Measurements from ENCODE around the gene RTP3.
"Not testable (repeated sequence)": the region's sequence is repeated elsewhere in the genome, so short reads cannot be mapped to it uniquely, and the experiment has no call there.

The RTP3 gene

DNA sequence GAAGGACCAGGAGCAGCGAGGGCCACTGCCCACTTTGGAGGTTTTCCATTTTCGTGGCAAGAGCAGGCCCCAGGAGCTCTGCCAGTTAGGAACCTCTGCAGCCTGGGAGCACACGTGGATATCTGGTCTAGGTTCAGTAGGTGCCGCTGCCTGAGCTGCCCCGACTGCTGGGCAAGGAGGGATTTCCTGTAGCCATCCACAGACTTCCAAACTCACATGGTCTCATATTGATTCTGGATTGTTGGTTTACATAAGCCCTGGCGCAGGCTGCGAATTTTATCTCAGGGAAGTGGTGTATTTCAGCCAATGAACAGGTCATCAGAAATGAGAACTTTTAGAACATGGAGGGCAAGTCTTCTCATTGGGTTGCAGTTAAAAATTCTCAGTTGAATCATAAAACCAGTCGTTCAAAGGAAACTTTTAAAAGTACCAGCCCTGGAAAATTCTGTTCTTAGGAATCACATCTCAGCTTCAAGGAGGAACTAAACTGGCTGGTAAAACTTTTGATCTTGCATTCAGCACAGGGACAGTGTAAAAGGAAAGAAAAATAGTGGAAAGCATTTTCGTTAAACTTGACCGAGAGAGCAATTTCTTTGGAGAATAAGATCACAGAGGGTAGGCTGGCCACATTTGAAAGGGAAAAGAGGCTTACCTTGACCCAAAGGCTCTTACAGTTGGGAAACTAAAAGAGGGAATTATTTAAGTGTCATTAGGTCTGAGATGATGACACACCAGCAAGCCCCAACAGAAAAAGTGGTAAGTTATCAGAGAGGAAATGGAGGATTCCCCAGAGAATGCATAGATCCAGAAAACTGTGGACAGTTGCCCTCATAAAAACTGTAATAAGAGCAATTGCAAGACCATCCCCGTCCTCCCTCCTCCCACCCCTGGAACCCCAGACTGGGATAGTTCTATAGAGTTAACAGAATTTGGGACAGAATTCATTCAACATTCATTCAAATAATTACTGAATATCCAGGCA, 6.4 kb upstream of the RTP3 start:
- Mint-ChIP-seq H3K36me3 (ENCODE audit: low read depth) (no peaks in the 10 kb centered on the region), H3K4me3 (no peak overlapping the region), H3K27me3 (peaks cover 8% of the 10 kb centered on the region), H3K27ac (no peak overlapping the region), H3K4me1 (ENCODE audit: low read depth) (peaks cover 8% of the 10 kb centered on the region), H3K9me3 (no peaks in the 10 kb centered on the region)
- intact Hi-C loops (cut with micrococcal nuclease): no loop called here

DNA sequence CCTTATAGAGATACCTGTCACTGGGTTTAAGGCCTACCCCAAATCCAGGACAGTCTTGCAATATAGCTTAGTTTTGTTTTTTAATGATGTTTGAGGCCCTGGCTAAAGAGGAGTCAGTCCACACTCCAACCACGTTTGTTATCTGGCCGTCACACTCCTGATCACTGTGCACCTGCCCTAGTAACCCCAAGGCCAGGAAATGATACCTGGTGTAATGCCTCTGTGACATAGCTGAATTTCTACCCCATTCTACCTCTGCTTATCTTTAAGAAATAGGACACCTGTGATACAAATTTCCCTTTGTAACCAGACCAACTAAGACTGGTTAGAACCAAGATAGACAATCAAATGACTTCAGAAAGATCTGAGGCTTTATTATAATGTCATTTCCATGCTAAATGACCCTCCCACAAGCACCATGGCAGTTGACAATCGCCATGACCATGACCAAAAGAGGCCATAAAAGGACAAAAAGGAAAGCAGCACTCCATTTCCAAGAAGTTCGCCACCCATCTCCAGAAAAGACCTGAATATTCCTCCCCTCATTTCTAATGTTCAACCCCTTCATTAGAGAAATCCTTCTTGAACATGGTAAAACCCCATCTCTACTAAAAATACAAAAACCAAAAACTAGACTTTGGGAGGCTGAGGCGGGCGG, 4.8 kb upstream of the RTP3 start:
- Mint-ChIP-seq H3K4me3 (no peak overlapping the region), H3K27ac (no peak overlapping the region), H3K36me3 (ENCODE audit: low read depth) (no peaks in the 10 kb centered on the region), H3K27me3 (peaks cover 9% of the 10 kb centered on the region), H3K9me3 (no peaks in the 10 kb centered on the region), H3K4me1 (ENCODE audit: low read depth) (peaks cover 8% of the 10 kb centered on the region)
- intact Hi-C loops (cut with micrococcal nuclease): no loop called here

DNA sequence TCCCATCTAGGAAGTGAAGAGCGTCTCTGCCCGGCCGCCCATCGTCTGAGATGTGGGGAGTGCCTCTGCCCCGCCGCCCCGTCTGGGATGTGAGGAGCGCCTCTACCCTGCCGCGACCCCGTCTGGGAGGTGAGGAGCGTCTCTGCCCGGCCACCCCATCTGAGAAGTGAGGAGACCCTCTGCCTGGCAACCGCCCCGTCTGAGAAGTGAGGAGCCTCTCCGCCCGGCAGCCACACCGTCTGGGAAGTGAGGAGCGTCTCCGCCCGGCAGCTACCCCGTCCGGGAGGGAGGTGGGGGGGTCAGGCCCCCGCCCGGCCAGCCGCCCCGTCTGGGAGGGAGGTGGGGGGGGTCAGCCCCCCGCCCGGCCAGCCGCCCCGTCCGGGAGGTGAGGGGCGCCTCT, 3.3 kb upstream of the RTP3 start:
- H3K27ac Mint-ChIP-seq; H3K27me3 Mint-ChIP-seq; H3K9me3 Mint-ChIP-seq; H3K4me1 Mint-ChIP-seq (ENCODE audit: low read depth); H3K4me3 Mint-ChIP-seq; H3K36me3 Mint-ChIP-seq (ENCODE audit: low read depth); intact Hi-C loops (cut with micrococcal nuclease): not testable (repeated sequence)

DNA sequence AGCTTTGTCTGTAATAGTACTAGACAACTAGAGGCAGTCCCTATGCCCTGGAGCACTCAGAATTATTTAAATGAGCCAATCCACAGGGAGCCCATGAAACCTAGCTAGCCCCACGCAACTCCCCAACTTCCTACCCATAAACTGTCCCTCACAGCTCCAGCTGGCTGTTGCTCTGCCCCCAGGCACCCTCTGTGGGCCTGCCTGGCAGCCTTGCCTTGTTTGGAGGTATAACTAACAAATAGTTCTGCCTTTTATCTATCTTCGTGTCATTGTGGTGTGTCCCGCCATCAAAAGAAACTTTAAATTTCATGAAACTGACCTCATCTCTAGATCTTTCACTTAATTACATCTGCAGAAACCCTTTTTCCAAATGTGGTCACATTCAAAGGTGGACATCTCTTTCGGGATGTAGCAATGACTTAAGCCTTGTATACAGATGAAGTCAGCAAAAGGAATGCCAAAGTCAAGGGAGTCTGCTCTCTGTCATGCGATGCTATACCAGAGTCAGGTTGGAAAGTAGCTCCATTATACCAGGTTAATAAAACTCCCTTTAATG, 1.8 kb upstream of the RTP3 start:
- Mint-ChIP-seq H3K4me3 (no peak overlapping the region), H3K27me3 (peaks cover 5% of the 10 kb centered on the region), H3K9me3 (no peaks in the 10 kb centered on the region), H3K4me1 (ENCODE audit: low read depth) (peaks cover 5% of the 10 kb centered on the region), H3K27ac (no peak overlapping the region), H3K36me3 (ENCODE audit: low read depth) (no peaks in the 10 kb centered on the region)
- intact Hi-C loops (cut with micrococcal nuclease): no loop called here

DNA sequence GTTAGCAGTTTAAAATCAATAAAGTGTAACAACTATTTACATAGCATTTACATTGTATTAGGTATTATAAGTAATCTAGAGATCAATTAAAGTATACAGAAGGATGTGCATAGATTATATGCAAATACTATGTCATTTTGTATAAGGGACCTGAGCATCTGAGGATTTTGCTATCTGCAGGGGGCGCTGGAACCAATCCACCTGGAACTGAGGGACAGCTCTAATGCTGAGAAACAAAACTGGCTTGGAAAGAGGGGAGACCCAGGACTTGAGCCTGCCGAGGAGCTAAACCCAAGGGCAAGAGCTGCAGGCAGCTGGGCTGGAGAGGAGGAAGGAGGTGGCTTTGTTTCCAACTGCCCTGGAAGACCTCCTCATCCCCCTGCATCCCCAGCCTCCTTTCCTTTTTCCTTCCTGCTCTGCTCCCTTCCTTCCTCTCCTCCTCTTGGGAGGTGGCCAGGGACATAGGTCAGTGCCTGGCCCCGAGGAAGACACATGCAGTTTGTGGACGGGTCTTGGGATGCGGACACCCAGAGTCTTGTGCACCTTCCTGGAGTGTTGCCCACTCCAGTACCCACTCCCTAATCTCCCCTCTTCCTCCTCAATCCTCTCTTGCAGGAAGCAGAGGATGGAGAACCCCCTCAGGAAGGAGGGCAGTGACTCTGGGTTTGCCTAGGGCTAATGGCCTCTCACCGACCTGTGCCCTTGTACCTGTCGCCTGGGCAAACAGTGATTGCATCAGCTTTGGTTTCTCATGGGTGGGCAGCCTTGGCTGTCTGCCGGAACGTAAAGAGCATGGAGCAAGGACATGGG, 825 bp upstream of the RTP3 start:
- intact Hi-C loops (cut with micrococcal nuclease): no loop called here
- H3K9me3 Mint-ChIP-seq: no peaks in the 10 kb centered on the region
- no peak overlapping the region for H3K27ac Mint-ChIP-seq
- peaks cover 12% of the 10 kb centered on the region for H3K4me1 Mint-ChIP-seq (ENCODE audit: low read depth)
- no peaks in the 10 kb centered on the region for H3K36me3 Mint-ChIP-seq (ENCODE audit: low read depth)
- H3K4me3 Mint-ChIP-seq: no peak overlapping the region
- H3K27me3 Mint-ChIP-seq: peaks cover 5% of the 10 kb centered on the region

DNA sequence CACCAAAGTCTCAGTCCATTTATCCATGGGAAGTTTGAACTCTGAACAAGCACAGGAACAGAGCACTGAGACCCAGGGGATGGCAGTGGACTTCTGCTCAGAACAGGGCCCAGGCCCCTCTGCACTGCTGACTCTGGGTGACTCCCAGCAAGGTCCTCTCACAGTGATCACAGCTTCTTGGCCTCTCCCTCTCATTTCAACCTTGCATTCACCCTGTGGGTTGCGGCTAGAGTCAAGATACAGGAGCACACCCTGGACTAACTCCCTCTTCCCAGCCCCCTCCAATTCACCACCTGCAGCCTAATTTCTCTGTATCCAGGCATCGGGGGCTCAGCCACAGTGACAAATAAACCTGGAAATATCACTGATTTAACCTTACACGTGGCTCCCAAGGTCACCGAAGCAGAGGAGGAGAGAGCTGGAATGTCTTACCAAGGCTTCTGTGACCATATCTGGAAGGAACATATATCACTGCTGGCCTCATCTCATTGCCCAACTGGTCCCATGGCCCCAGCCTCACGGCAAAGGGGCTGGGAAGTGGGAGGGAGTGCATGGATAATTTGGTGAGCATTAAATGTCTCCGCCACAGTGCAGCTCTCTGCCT, 1.2 kb downstream of the RTP3 start:
- intact Hi-C loops (cut with micrococcal nuclease): no loop called here
- Mint-ChIP-seq H3K9me3 (no peaks in the 10 kb centered on the region), H3K27me3 (peaks cover 4% of the 10 kb centered on the region), H3K4me3 (no peak overlapping the region), H3K27ac (no peak overlapping the region), H3K4me1 (ENCODE audit: low read depth) (peaks cover 21% of the 10 kb centered on the region), H3K36me3 (ENCODE audit: low read depth) (no peaks in the 10 kb centered on the region)

DNA sequence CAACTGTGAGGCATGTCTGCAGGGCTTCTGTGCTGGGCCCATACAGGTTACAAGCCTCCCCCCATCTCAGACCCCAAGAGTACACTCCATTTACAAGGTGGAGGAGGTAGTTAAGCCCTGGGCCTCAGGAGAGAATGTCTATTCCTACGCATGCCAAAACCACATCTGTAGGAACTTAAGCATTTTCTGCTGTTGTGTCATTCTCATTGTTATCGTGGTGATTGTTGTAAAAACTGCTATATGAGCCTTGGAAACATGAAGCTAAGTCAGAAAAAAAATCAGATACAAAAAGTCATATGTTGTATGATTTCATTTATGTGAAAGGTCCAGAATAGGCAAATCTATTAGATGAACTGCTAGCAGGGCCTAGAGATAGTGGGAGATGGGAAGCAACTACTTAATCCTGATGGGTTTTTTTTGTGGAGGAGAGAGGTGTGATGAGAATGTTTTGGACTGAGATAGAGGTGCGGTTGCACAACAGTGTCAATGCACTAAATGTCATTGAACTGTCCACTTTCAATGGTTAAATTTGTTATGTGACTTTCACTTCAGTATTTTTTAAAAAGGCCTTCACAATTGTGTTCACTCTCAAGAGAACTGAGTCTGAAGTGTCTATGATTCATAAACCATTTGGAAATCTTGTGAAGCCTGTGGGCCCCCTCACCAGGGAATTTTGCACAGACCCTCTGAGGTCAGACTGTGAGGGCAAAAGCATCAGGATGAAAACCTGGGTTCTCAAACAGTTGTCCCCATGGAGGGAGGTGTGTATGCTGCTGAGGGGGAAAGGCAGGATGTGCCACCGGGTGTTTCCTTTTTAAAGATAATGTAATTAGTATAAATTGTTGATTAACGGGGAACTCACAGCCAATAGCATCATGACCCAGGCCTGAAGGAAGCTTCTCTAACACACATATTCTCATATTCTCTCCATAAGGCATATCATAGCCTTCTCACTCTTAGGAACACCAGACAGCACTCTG, 3.2 kb downstream of the RTP3 start:
- Mint-ChIP-seq H3K27me3 (peaks cover 11% of the 10 kb centered on the region), H3K36me3 (ENCODE audit: low read depth) (no peaks in the 10 kb centered on the region), H3K4me3 (no peak overlapping the region), H3K9me3 (no peaks in the 10 kb centered on the region), H3K27ac (no peak overlapping the region), H3K4me1 (ENCODE audit: low read depth) (peaks cover 21% of the 10 kb centered on the region)
- intact Hi-C loops (cut with micrococcal nuclease): no loop called here

GRCh38 chr3:46501702-46502101, 3.9 kb downstream of the RTP3 start:
- Mint-ChIP-seq H3K27ac (no peak overlapping the region), H3K9me3 (no peaks in the 10 kb centered on the region), H3K4me1 (ENCODE audit: low read depth) (peaks cover 21% of the 10 kb centered on the region), H3K4me3 (no peak overlapping the region), H3K27me3 (peaks cover 13% of the 10 kb centered on the region), H3K36me3 (ENCODE audit: low read depth) (no peaks in the 10 kb centered on the region)
- intact Hi-C loops (cut with micrococcal nuclease): no loop called here

DNA sequence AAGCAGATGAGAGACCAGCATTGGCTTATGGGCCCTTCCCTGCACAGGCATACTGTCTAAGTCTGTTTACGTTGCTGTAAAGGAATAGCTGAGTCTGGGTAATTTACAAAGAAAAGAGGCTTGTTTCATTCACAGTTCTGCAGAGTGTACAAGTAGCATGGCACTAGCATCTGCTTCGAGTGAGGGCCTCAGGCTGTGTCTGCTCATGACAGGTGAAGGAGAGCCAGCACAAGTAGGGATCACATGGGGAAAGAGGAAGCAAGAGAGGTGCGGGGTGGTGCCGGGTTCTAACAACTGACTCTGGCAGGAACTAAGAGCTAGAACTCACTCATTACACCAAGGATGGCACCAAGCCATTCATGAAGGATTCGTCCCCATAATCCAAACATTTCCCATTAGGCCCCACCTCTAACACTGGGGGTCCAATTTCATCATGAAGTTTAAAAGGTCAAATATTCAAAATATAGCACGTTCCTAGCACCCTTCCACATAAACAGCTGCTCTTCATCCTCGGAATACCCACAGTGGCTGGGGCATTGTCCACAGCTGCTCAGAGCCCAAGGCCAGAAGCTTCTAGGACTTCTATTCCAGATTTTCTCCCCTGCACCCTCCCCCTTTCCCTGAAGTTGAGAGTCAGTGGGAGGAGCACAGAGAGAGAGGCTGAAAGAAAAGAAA, 5.6 kb downstream of the RTP3 start:
- Mint-ChIP-seq H3K4me3 (no peak overlapping the region), H3K27ac (no peak overlapping the region), H3K4me1 (ENCODE audit: low read depth) (peaks cover 21% of the 10 kb centered on the region), H3K9me3 (no peaks in the 10 kb centered on the region), H3K36me3 (ENCODE audit: low read depth) (no peaks in the 10 kb centered on the region), H3K27me3 (peaks cover 11% of the 10 kb centered on the region)
- intact Hi-C loops (cut with micrococcal nuclease): no loop called here

GRCh38 chr3:46504789-46505188, 7.0 kb downstream of the RTP3 start:
- no peak overlapping the region for H3K4me3 Mint-ChIP-seq
- H3K36me3 Mint-ChIP-seq (ENCODE audit: low read depth): no peaks in the 10 kb centered on the region
- peaks cover 21% of the 10 kb centered on the region for H3K4me1 Mint-ChIP-seq (ENCODE audit: low read depth)
- H3K27ac Mint-ChIP-seq: no peak overlapping the region
- intact Hi-C loops (cut with micrococcal nuclease): no loop called here
- H3K27me3 Mint-ChIP-seq: peaks cover 11% of the 10 kb centered on the region
- H3K9me3 Mint-ChIP-seq: no peaks in the 10 kb centered on the region

DNA sequence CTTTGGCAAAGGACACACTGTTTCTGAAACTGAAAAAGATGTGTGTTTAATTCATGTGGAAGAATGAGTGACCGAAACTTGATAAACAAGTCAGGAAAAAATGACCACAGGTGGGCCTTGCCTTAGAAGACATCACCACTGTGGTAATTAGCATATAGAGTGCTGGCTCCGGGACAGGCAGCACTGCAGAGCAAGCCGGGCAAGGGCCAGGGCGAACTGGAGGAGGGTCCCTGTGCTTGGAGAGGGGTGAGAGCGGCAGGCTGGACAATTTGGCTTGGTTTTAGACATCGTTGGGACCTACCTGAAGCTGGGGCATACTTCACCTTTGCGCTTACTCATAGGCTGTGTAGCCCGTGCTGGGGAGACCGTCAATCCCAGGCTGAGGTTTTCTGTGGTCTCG, 8.2 kb downstream of the RTP3 start:
- Mint-ChIP-seq H3K9me3 (no peaks in the 10 kb centered on the region), H3K4me1 (ENCODE audit: low read depth) (peaks cover 16% of the 10 kb centered on the region), H3K27ac (no peak overlapping the region), H3K27me3 (peaks cover 11% of the 10 kb centered on the region), H3K4me3 (no peak overlapping the region), H3K36me3 (ENCODE audit: low read depth) (no peaks in the 10 kb centered on the region)
- intact Hi-C loops (cut with micrococcal nuclease): no loop called here

- H3K9me3 Mint-ChIP-seq: no peaks in the 10 kb centered on the region
- no peaks in the 10 kb centered on the region for H3K36me3 Mint-ChIP-seq (ENCODE audit: low read depth)
- intact Hi-C loops (cut with micrococcal nuclease): no loop called here
- H3K27me3 Mint-ChIP-seq: peaks cover 12% of the 10 kb centered on the region
- peaks cover 10% of the 10 kb centered on the region for H3K4me1 Mint-ChIP-seq (ENCODE audit: low read depth)
- H3K4me3 Mint-ChIP-seq: no peak overlapping the region
- no peak overlapping the region for H3K27ac Mint-ChIP-seq
Observed at GRCh38 chr3:46506526-46506925, 8.8 kb downstream of the RTP3 start.
